Measurements from ENCODE around the gene UMODL1.

UMODL1 gene

GRCh38 chr21:42089665-42090310 is 18.7 kb downstream of the UMODL1 start:
- Mint-ChIP-seq H3K36me3 (ENCODE audit: low read depth) (no peaks in the 10 kb centered on the region), H3K4me1 (no peaks in the 10 kb centered on the region), H3K4me3 (no peak overlapping the region), H3K27me3 (ENCODE audit: low read depth) (peaks cover 27% of the 10 kb centered on the region), H3K9me3 (peaks cover 5% of the 10 kb centered on the region), H3K27ac (no peak overlapping the region)
- TF ChIP-seq, protein P1, sequence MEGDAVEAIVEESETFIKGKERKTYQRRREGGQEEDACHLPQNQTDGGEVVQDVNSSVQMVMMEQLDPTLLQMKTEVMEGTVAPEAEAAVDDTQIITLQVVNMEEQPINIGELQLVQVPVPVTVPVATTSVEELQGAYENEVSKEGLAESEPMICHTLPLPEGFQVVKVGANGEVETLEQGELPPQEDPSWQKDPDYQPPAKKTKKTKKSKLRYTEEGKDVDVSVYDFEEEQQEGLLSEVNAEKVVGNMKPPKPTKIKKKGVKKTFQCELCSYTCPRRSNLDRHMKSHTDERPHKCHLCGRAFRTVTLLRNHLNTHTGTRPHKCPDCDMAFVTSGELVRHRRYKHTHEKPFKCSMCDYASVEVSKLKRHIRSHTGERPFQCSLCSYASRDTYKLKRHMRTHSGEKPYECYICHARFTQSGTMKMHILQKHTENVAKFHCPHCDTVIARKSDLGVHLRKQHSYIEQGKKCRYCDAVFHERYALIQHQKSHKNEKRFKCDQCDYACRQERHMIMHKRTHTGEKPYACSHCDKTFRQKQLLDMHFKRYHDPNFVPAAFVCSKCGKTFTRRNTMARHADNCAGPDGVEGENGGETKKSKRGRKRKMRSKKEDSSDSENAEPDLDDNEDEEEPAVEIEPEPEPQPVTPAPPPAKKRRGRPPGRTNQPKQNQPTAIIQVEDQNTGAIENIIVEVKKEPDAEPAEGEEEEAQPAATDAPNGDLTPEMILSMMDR (IDR thresholded peaks at IDR 0.05; ENCODE audit: unreplicated experiment in 3 of 3): no peak

DNA sequence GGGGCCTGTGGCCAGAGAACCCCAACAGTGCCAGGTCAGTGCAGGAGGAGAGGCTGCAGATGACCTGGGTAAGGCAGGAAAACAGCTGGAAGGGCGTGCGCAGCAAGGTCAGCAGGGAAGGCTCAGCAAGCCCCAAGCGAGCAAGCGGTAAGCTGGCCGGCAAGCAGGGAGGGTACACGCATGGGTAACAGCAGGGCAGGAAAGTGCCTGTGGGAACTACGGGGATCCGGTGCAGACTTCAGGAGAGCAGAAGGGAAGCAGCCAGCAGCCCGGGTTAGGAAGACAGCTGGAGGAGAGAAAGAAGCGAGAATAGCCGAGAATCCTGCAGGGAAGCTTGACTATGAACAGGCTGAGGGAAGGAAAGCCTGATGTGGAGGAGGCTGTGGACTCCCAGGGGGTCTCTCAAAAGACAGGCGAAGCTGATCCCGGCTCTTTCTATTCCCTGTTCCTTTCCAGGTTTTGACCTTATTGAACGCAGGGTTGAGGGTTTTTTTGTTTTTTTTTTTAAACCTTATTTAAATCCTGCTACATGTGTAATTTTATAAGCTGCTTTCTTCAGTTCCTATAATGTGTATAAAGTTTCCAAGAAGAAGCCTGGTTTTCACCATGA is 20.9 kb downstream of the UMODL1 start:
- Mint-ChIP-seq H3K27me3 (ENCODE audit: low read depth) (peaks cover 35% of the 10 kb centered on the region), H3K4me1 (no peaks in the 10 kb centered on the region), H3K4me3 (no peak overlapping the region), H3K36me3 (ENCODE audit: low read depth) (peaks cover 5% of the 10 kb centered on the region), H3K9me3 (peaks cover 11% of the 10 kb centered on the region), H3K27ac (no peak overlapping the region)
- TF ChIP-seq, protein P1 (IDR thresholded peaks at IDR 0.05; ENCODE audit: unreplicated experiment in 3 of 3): no peak

GRCh38 chr21:42092771-42093170 is 21.7 kb downstream of the UMODL1 start:
- Mint-ChIP-seq H3K9me3 (peaks cover 11% of the 10 kb centered on the region), H3K36me3 (ENCODE audit: low read depth) (peaks cover 5% of the 10 kb centered on the region), H3K27ac (no peak overlapping the region), H3K27me3 (ENCODE audit: low read depth) (peaks cover 36% of the 10 kb centered on the region), H3K4me1 (peaks cover under 1% of the 10 kb centered on the region), H3K4me3 (no peak overlapping the region)
- TF ChIP-seq, protein P1 (IDR thresholded peaks at IDR 0.05; ENCODE audit: unreplicated experiment in 3 of 3): no peak

- peaks cover 11% of the 10 kb centered on the region for H3K9me3 Mint-ChIP-seq
- peaks cover 40% of the 10 kb centered on the region for H3K27me3 Mint-ChIP-seq (ENCODE audit: low read depth)
- H3K4me1 Mint-ChIP-seq: peaks cover 5% of the 10 kb centered on the region
- H3K4me3 Mint-ChIP-seq: no peak overlapping the region
- no peak overlapping the region for H3K27ac Mint-ChIP-seq
- TF ChIP-seq, protein P1 (IDR thresholded peaks at IDR 0.05; ENCODE audit: unreplicated experiment in 3 of 3): no peak
- H3K36me3 Mint-ChIP-seq (ENCODE audit: low read depth): peaks cover 5% of the 10 kb centered on the region
Measured at GRCh38 chr21:42093186-42093585, 22.1 kb downstream of the UMODL1 start.

GRCh38 chr21:42093991-42094421 is 22.9 kb downstream of the UMODL1 start:
- peaks cover 11% of the 10 kb centered on the region for H3K9me3 Mint-ChIP-seq
- H3K4me1 Mint-ChIP-seq: peaks cover 5% of the 10 kb centered on the region
- peaks cover 5% of the 10 kb centered on the region for H3K36me3 Mint-ChIP-seq (ENCODE audit: low read depth)
- TF ChIP-seq, protein P1 (IDR thresholded peaks at IDR 0.05; ENCODE audit: unreplicated experiment in 3 of 3): no peak
- H3K27me3 Mint-ChIP-seq (ENCODE audit: low read depth): peaks cover 42% of the 10 kb centered on the region
- no peak overlapping the region for H3K27ac Mint-ChIP-seq
- H3K4me3 Mint-ChIP-seq: no peak overlapping the region

- Mint-ChIP-seq H3K27me3 (ENCODE audit: low read depth) (peaks cover 42% of the 10 kb centered on the region), H3K4me3 (no peak overlapping the region), H3K4me1 (peaks cover 5% of the 10 kb centered on the region), H3K27ac (no peak overlapping the region), H3K9me3 (peaks cover 11% of the 10 kb centered on the region), H3K36me3 (ENCODE audit: low read depth) (peaks cover 5% of the 10 kb centered on the region)
- TF ChIP-seq, protein P1 (IDR thresholded peaks at IDR 0.05; ENCODE audit: unreplicated experiment in 3 of 3): no peak
Measured at GRCh38 chr21:42094811-42095210, 23.7 kb downstream of the UMODL1 start.
